NCI-H1048 (cell line): Measurements from ENCODE around the gene SACS.
A peak's percentile ranks its signal among the peaks of the same experiment; 100 is the strongest.

Source experiments
- DNase-seq: peaks from one replicate; lab custom pipeline; 2025; lab: John Stamatoyannopoulos, UW

The SACS gene, protein sequence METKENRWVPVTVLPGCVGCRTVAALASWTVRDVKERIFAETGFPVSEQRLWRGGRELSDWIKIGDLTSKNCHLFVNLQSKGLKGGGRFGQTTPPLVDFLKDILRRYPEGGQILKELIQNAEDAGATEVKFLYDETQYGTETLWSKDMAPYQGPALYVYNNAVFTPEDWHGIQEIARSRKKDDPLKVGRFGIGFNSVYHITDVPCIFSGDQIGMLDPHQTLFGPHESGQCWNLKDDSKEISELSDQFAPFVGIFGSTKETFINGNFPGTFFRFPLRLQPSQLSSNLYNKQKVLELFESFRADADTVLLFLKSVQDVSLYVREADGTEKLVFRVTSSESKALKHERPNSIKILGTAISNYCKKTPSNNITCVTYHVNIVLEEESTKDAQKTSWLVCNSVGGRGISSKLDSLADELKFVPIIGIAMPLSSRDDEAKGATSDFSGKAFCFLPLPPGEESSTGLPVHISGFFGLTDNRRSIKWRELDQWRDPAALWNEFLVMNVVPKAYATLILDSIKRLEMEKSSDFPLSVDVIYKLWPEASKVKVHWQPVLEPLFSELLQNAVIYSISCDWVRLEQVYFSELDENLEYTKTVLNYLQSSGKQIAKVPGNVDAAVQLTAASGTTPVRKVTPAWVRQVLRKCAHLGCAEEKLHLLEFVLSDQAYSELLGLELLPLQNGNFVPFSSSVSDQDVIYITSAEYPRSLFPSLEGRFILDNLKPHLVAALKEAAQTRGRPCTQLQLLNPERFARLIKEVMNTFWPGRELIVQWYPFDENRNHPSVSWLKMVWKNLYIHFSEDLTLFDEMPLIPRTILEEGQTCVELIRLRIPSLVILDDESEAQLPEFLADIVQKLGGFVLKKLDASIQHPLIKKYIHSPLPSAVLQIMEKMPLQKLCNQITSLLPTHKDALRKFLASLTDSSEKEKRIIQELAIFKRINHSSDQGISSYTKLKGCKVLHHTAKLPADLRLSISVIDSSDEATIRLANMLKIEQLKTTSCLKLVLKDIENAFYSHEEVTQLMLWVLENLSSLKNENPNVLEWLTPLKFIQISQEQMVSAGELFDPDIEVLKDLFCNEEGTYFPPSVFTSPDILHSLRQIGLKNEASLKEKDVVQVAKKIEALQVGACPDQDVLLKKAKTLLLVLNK (N-terminal part only)

DNA sequence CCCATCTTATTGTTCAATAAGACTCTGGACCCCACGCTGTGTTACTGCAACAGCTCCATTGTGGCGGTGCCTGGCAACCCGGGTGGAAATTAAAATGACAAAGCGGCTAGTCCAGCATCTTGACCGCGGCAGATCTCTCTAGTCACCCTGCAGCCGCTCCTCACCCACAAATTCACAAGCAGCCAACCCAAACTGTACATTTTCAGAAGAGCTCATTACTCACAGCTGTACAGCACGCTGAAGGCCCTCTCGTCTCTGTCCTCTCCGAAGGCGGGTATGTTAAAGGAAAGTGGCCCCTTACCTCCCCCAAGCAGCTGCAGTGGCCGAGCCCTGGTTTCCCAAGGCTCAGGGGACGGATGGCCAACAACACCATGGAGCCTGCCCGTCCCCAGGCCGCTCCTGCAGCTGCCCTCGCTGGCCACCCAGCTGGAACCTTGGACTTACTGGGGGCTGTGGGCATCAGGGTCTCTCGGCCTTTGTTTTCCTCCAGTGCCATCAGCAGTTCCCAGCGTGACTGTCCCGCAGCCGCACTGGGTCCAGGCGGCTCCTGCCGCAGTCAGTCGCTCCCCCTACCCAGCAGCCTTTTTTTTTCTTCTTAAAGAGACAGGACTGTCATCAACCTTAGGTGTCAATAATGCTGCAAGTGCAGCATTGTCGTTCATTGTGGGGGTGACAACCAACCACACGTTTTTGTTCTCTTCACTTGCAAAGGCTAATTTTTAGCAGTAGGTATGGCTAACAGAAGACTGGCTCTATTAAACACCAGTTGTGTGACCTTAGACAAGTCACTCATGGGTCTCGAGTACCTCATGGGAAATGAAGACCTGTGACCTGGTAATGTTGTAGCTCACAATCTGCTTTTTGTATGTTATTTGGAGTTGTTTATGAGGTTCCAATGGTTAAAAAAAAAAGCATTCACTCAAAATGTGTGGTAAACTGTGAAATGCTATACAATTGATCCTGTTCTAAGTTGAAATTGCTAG lies at the start of gene SACS:
Gene SACS (minus strand): TSS at position 532 of the 983 bp plus-strand sequence. CDS start 22,463 bp downstream, outside the sequence.
- no peak for DNase-seq

DNA sequence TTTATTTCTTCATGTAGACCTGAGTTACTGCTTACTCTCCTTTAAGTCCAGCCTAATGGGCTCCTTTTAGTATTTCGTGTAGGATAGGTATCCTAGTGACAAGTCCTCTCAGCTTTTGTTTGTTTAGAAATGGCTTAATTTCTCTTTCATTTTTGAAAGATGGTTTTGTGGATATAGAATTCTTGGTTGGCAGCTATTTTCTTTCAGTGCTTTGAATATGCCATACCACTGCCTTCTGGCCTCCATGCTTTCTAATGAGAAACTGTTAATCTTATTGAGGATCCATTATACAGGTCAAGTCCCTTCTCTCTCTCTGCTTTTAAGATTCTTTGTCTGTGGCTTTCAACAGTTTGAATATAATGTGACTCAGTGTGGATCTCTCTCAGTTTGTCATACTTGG lies 46.8 kb upstream of the SACS start:
- DNase-seq = no peak

DNA sequence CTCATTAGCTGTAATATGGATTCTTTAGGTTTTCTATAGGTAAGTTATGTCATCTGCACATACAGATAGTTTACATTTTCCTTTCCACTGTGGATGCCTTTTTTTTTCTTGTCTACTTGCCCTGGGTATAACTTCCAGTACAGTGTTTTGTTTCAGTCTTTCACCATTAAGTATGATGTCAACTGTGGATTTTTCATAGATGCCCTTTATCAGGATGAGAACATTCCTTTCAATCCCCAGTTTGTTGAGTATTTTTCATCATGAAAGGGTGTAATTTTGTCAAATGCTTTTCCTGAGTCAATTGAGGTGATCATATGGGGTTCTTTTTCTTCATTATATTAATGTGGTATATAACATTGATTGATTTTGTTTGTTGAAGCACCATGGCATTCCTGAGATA lies 43.6 kb upstream of the SACS start:
- no peak for DNase-seq

- no peak for DNase-seq
These were observed 39.7 kb upstream of the SACS start for GRCh38 chr13:23473221-23473620.

DNA sequence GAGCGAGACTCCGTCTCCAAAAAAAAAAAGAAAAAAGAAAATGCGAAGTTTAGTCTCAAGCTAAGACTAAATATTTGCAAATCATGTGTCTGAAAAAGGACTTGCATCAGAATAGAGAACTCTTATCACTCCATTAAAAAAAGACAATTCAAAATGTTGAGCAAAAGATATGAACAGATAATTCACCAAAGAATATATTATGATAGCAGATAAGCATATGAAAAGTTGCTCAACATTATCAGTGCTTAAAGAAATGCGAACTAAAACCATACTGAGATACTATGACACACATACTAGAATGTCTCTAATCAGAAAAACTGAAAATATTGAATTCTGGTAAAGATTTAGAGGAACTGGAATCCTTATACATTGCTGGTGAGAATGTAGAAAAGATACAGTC lies 38.7 kb upstream of the SACS start:
- DNase-seq = no peak

DNA sequence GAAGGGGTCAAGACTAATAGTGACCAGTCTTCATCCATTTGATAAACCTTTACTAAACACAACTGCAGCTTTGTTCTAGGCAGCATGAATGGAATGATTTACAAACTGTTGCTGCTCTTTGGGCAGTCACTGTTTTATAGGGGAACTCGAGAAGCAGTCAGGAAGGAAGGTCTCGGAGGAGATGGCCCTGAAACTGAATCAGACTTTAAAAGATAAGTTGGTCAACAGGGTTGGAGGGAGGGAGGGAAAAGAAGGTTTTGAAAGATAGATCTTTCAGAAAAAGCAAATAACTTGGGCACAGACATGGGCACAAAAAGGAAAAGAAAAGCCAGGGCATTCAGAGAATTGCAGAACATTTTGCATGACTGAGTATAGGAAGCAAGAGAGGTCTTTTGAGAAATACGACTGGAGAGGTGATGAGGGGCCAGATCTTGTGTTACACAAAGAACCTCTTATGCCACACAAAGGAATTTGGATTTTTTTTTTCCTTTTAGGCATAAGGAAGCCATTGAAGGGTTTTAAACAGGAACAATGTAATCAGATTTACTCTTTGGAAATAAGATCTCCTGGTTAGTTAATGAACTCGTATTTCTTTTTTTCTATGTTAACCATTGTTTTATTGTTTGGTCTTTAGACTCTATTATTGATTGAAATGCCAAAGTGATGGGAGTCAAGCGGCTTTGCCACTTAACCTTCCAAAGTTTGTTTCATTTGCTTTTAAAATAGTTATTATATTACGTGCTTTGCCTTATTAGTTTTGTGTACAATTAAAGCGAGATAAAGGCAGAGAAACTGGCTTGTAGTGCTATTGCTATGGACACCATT lies 37.5 kb upstream of the SACS start:
- no peak for DNase-seq

DNA sequence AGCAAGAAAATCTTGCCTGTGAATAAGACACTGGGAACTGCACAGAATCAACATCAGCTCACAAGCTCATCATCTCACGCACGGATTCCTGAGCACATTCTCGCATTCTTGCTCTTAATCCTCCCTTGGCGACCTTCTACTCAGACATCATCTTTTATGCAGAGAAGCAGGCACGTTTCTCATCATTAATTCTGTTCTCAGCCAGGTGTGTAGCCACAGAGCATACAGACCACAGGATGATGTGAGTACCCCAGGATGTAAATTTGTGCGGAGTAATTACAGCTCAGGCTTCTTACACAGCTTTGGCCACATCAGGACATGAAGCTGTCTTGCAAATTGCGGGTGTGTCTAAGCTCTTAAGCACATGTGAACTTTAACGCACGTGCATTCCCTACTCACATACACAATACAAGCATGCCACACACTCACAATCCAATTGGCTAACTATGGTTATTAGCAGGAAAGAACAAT lies 36.5 kb upstream of the SACS start:
- DNase-seq = no peak

- DNase-seq = no peak
These were observed 35.3 kb upstream of the SACS start for GRCh38 chr13:23468811-23469210.

DNA sequence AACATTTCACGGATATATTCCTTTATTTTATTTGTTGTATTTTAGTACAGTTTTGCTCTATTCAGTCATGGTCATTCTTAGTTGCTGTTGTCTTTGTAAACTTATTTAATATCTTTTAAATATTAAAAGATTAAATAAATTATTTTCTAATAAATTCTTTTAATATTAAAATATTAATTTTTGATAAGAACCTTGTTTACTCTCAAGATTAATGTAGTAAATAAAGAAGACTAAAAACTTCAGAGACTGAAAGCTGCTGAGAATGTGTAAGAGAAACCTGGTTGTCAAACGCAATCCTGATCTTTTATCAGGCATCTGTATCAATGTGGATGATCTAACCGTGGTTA lies 34.4 kb upstream of the SACS start:
- no peak for DNase-seq

- DNase-seq = no peak
These were observed 33.8 kb upstream of the SACS start for GRCh38 chr13:23467048-23467931.

DNA sequence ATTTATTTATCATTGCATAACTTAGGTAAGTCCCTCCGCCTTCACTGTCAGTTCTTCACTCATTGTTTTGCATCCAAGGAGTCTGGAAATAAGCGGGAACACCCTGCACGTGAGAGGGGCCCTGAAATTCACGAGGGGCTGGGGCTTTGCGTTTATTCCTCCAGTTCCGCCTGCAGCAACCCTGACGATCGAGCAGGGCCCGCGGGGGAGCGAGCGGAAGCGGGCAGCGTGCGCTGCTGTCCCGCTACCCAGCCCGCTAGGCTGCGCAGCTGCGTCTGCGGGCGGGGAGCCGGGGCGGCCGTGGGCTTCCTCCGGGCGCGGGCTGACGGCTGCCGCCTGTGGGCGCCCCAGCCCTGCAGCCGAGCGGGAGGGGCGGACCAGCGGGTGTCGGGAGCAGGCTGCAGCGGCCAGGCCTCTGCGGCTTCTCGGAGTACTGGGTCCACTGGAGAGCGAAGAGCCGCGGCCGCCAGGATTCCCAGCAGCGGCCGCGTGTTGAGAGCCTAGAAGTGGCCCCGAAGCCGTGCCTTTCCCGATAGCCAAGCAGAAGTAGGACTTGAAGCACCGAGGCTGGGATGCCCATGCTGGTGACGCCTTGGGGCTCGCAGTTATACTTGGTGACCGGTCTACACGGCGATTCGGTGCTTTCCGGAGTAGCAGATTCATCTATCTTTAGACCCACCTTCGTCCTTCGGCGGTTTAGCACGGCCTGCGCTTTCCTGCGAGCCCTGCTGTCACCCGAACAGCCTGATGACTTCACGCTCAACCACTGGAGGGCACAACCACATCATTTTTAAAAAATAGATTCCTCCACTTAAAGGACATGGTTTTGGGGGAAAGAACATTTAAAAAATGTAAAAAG lies 32.9 kb upstream of the SACS start:
- DNase-seq = peak; percentile 10

GRCh38 chr13:23463661-23464060 lies 30.2 kb upstream of the SACS start:
- no peak for DNase-seq

- DNase-seq = no peak
These were observed 29.5 kb upstream of the SACS start for GRCh38 chr13:23462815-23463559.

- DNase-seq = no peak
These were observed 28.0 kb upstream of the SACS start for GRCh38 chr13:23461544-23461943.

- no peak for DNase-seq
These were observed 27.4 kb upstream of the SACS start for GRCh38 chr13:23460921-23461320.

- no peak for DNase-seq
These were observed 26.8 kb upstream of the SACS start for GRCh38 chr13:23460309-23460708.

DNA sequence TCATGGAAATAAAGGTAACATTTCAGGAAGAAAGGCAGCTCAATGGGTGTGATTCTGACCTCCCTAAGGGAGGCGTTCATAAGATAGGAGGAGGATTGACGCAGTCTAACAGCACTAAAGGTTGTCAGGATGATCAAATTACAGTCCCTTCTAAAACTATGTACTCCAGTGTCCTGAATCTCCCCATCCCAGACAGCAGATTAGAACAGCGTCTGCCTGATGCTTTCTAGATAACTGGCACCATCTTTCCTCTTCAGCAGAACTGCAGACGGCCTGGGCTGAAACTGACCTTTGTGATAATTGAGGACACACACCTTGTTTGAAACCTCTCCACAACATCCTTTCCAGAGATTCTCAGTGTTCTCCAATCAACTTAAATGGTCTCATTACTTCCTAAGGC lies 25.5 kb upstream of the SACS start:
- no peak for DNase-seq
